HepG2 (cell line): ENCODE results near the gene ZNF512B. TPM values are rescaled to one million over a fixed set of nuclear protein-coding genes. Genes with fewer than 3 reads are reported as not detected.

ENCODE experiments used
- ARNTL ChIP-seq: sonication (generic); formaldehyde crosslinking; IDR thresholded peaks from 2 replicates; pipeline ENCODE4 v1.4.0; 2020; ENCODE audit warnings: mild to moderate bottlenecking, missing genetic modification reagents
- CEBPG ChIP-seq: IDR thresholded peaks from 2 replicates; pipeline ENCODE4 v1.6.1; 2016
- FOSL1 ChIP-seq: sonication (generic); formaldehyde crosslinking; IDR thresholded peaks from 2 replicates; pipeline ENCODE4 v1.9.0; 2021; ENCODE audit warnings: missing genetic modification reagents, borderline replicate concordance
- FOXP1 ChIP-seq, 2 experiments: fragments of 450-650 bp in 1 of 2; IDR thresholded peaks; 2 replicates each; pipeline ENCODE4 v1.6.1; 2017 to 2018; ENCODE audit warnings: antibody characterized with exemption in 1 of 2
- HNF1A ChIP-seq, 2 experiments: sonication (generic) in 1 of 2; formaldehyde crosslinking in 1 of 2; IDR thresholded peaks; 2 replicates each; pipeline versions ENCODE4 v1.4.0 to v1.6.1; 2016 to 2020; ENCODE audit warnings: borderline replicate concordance in 1 of 2, low read depth in 1 of 2, mild to moderate bottlenecking in 1 of 2, missing genetic modification reagents in 1 of 2
- MAF1 ChIP-seq: sonication (generic); formaldehyde crosslinking; IDR thresholded peaks from 2 replicates; pipeline ENCODE4 v1.5.0; 2020; ENCODE audit warnings: missing genetic modification reagents, borderline replicate concordance
- NR2F6 ChIP-seq, 2 experiments: IDR thresholded peaks; 2 replicates each; pipeline ENCODE4 v1.6.1; 2016; ENCODE audit warnings: antibody characterized with exemption in 1 of 2, mild to moderate bottlenecking in 1 of 2
- POLR2G ChIP-seq: fragments of 200-400 bp; formaldehyde crosslinking; IDR thresholded peaks from 2 replicates; pipeline ENCODE4 v1.6.1; 2018; ENCODE audit warnings: mild to moderate bottlenecking, low read depth, low read length, moderate library complexity
- PRDM10 ChIP-seq: sonication (generic); formaldehyde crosslinking; IDR thresholded peaks from 2 replicates; pipeline ENCODE4 v1.4.0; 2020; ENCODE audit warnings: low read depth, missing genetic modification reagents
- SOX6 ChIP-seq, 2 experiments: fragments of 450-650 bp in 1 of 2; sonication (generic) in 1 of 2; formaldehyde crosslinking in 1 of 2; IDR thresholded peaks; 2 replicates each; pipeline versions ENCODE4 v1.4.0 to v1.6.1; 2017 to 2020; ENCODE audit warnings: antibody characterized with exemption in 1 of 2, mild to moderate bottlenecking in 1 of 2, missing genetic modification reagents in 1 of 2
- ZBTB8A ChIP-seq: sonication (generic); formaldehyde crosslinking; IDR thresholded peaks from 2 replicates; pipeline ENCODE4 v1.4.0; 2020; ENCODE audit warnings: mild to moderate bottlenecking, low read depth, missing genetic modification reagents, borderline replicate concordance
- ZNF256 ChIP-seq: sonication (generic); formaldehyde crosslinking; conservative IDR thresholded peaks from 2 replicates; pipeline ENCODE4 v1.4.0; 2020; ENCODE audit warnings: missing genetic modification reagents
- ZNF296 ChIP-seq: sonication (generic); formaldehyde crosslinking; conservative IDR thresholded peaks from 2 replicates; pipeline ENCODE4 v1.5.0; 2020; ENCODE audit warnings: mild to moderate bottlenecking, missing genetic modification reagents
- ZNF367 ChIP-seq: sonication (generic); formaldehyde crosslinking; IDR thresholded peaks from 2 replicates; pipeline ENCODE4 v1.4.0; 2020; ENCODE audit warnings: missing genetic modification reagents, borderline replicate concordance
- ZNF431 ChIP-seq: sonication (generic); formaldehyde crosslinking; IDR thresholded peaks from 2 replicates; pipeline ENCODE4 v1.9.0; 2022; ENCODE audit warnings: missing genetic modification reagents, low read depth, mild to moderate bottlenecking, borderline replicate concordance
- ZNF547 ChIP-seq: sonication (generic); formaldehyde crosslinking; IDR thresholded peaks from 2 replicates; pipeline ENCODE4 v1.5.1; 2020; ENCODE audit warnings: mild to moderate bottlenecking, missing genetic modification reagents
- ZNF639 ChIP-seq: conservative IDR thresholded peaks from 2 replicates; pipeline ENCODE4 v1.6.1; 2018; ENCODE audit warnings: missing genetic modification reagents
- ZNF761 ChIP-seq: sonication (generic); formaldehyde crosslinking; conservative IDR thresholded peaks from 2 replicates; pipeline ENCODE4 v1.4.0; 2020; ENCODE audit warnings: mild to moderate bottlenecking, missing genetic modification reagents
- polyA plus RNA-seq, 8 experiments: library from polyadenylated mRNA; depleted of rRNA in 3 of 8; stranded (reverse) in 7 of 8; unstranded in 1 of 8; fragments of >200 nt; fragmentation: Illumina TruSeq in 4 of 8; extraction: Trizol in 4 of 8; gene quantifications; 2 replicates each; pipeline versions ENCODE4 v1.2.1 to v1.2.3, GENCODE V29; 2011 to 2016; ENCODE audit warnings: low read depth in 4 of 8, missing spikeins in 1 of 8, mixed read lengths in 1 of 8; ENCODE audit not compliant: insufficient read depth in 1 of 8
- total RNA-seq, 5 experiments: library from RNA; depleted of rRNA; stranded (reverse); fragments of >200 nt; fragmentation: Illumina TruSeq; extraction: Trizol; gene quantifications; 2 replicates each; pipeline ENCODE4 v1.2.3, GENCODE V29; 2016; ENCODE audit warnings: low read depth in 1 of 5

The ZNF512B gene
- total and polyA plus RNA-seq, 2 of the 13 experiments (the other 11 are each of a cell fraction or from before 2014, with no cell fraction given), result 11.5 to 30.6 TPM

- TF ChIP-seq PRDM10 (CRISPR knock-in tag) (peak; percentile 77), CEBPG (CRISPR knock-in tag) (peak; percentile 40; the same call in 1 of the 2 replicates), ZNF547 (CRISPR knock-in tag) (peak; percentile 43; the same call in 1 of the 2 replicates), ZNF761 (peak; percentile 62; the same call in 1 of the 2 replicates), FOXP1 (IDR thresholded peaks at IDR 0.05) (no peak), FOXP1 (CRISPR knock-in tag; IDR thresholded peaks at IDR 0.05) (0 out of 2 replicates have a peak, but pooled peaks have one; percentile 28), ARNTL (CRISPR knock-in tag) (0 out of 2 replicates have a peak, but pooled peaks have one; percentile 54), MAF1 (peak; percentile 82; the same call in 1 of the 2 replicates), SOX6 (IDR thresholded peaks at IDR 0.05) (no peak), SOX6 (CRISPR knock-in tag; IDR thresholded peaks at IDR 0.05) (peak; percentile 72; the same call in 1 of the 2 replicates), ZBTB8A (CRISPR knock-in tag) (no peak; the same call in 1 of the 2 replicates), NR2F6 (IDR thresholded peaks at IDR 0.05) (peak; percentile 100), NR2F6 (CRISPR knock-in tag; IDR thresholded peaks at IDR 0.05) (peak; percentile 100), ZNF431 (CRISPR knock-in tag) (peak; percentile 19; the same call in 1 of the 2 replicates), HNF1A (IDR thresholded peaks at IDR 0.05; ENCODE audit: low read depth) (peak; percentile 45; the same call in 1 of the 2 replicates), HNF1A (CRISPR knock-in tag; IDR thresholded peaks at IDR 0.05; ENCODE audit: borderline replicate concordance) (peak; percentile 69), ZNF256 (CRISPR knock-in tag) (no peak), ZNF639 (CRISPR knock-in tag) (no peak; the same call in 1 of the 2 replicates), POLR2G (peak; percentile 81), ZNF367 (CRISPR knock-in tag) (peak; percentile 52; the same call in 1 of the 2 replicates), FOSL1 (peak; percentile 97), ZNF296 (CRISPR knock-in tag) (peak; percentile 94)
These were observed 586 bp downstream of the ZNF512B start (continued) for GRCh38 chr20:63968928-63969760.
